ENCODE measurements around the gene NDRG4. TPM values are rescaled to one million over a fixed set of nuclear protein-coding genes. Genes with fewer than 3 reads are reported as not detected.

Gene NDRG4
- total and polyA plus RNA-seq, 2 donors (not counting 3 experiments of a cell fraction or from before 2014, with no cell fraction given): 35.8 to 74.3 TPM

- FAIRE-seq: no peak
- POLR2A ChIA-PET: no interaction called here
- H2AFZ ChIP-seq (ENCODE audit: low read depth, low read length): no peak overlapping the region
- H3K9me1 ChIP-seq (replicated peaks; ENCODE audit: control insufficient read depth, extremely low read depth, insufficient read depth, low read length): no peaks in the 10 kb centered on the region
- no peaks in the 10 kb centered on the region for H4K20me1 ChIP-seq (replicated peaks; ENCODE audit: control insufficient read depth, extremely low read depth, insufficient read depth, low read length)
- H3K4me1 ChIP-seq (ENCODE audit: control insufficient read depth, extremely low read depth, insufficient read depth, low read length): peaks cover 29% of the 10 kb centered on the region
- TF ChIP-seq JUN (IDR thresholded peaks at IDR 0.05; ENCODE audit: borderline replicate concordance, insufficient read depth, insufficient read length, low read depth): no peak
- no peak for TF ChIP-seq MAX (IDR thresholded peaks at IDR 0.05; ENCODE audit: insufficient read depth, insufficient read length)
- TF ChIP-seq POLR2AphosphoS5 (IDR thresholded peaks at IDR 0.05; ENCODE audit: insufficient read depth, low read depth, low read length): no peak
- no peak for TF ChIP-seq FOS (IDR thresholded peaks at IDR 0.05; ENCODE audit: borderline replicate concordance, insufficient read depth, low read length)
- no peak for TF ChIP-seq POLR2A (IDR thresholded peaks at IDR 0.05; ENCODE audit: low read depth, low read length)
- no peak for TF ChIP-seq EZH2 (IDR thresholded peaks at IDR 0.05; ENCODE audit: borderline replicate concordance, low read depth, low read length, severe bottlenecking)
- no peak for TF ChIP-seq CTCF (IDR thresholded peaks at IDR 0.05; ENCODE audit: extremely low read depth in 1 of 2, insufficient read depth in 1 of 2, low read depth in 1 of 2, low read length in 2 of 2)
- no peak for TF ChIP-seq GATA2 (IDR thresholded peaks at IDR 0.05; ENCODE audit: insufficient read depth, insufficient read length, low read depth, low read length)
- TF ChIP-seq MYC (IDR thresholded peaks at IDR 0.05; ENCODE audit: low read depth, low read length): no peak
- no peak overlapping the region for H3K9ac ChIP-seq (replicated peaks; ENCODE audit: extremely low read depth, insufficient read depth, low read length)
- H3K9me3 ChIP-seq (replicated peaks; ENCODE audit: control insufficient read depth, insufficient read depth, low read length): no peaks in the 10 kb centered on the region
- no peak overlapping the region for H3K27ac ChIP-seq (ENCODE audit: insufficient read depth, low read depth, low read length)
- no peak overlapping the region for H3K4me3 ChIP-seq (replicated peaks in 1 of 3; ENCODE audit: insufficient read depth in 1 of 3, low read depth in 1 of 3, low read length in 3 of 3)
- no peaks in the 10 kb centered on the region for H3K27me3 ChIP-seq (ENCODE audit: control insufficient read depth in 2 of 2, insufficient read depth in 2 of 2, low read length in 2 of 2)
- H3K4me2 ChIP-seq (ENCODE audit: insufficient read depth, low read length): no peak overlapping the region
- intact Hi-C loops (cut with micrococcal nuclease) (no loop called here), dilution Hi-C loops (cut with MboI; ENCODE audit: extremely low pct_ligation_motif_present, low sequenced_read_pairs) (no loop called here)
- no peaks in the 10 kb centered on the region for H3K79me2 ChIP-seq (ENCODE audit: control insufficient read depth, insufficient read depth, low read length)
- H3K36me3 ChIP-seq (ENCODE audit: control insufficient read depth in 2 of 2, extremely low read depth in 1 of 2, insufficient read depth in 2 of 2, low read length in 2 of 2): no peaks in the 10 kb centered on the region
- CTCF ChIA-PET: no interaction called here
- DNase-seq (ENCODE audit: low read depth, low spot score): no peak
- no TSS peak for BruUV-seq (replicated peaks)
These were observed 48.7 kb upstream of the NDRG4 start for GRCh38 chr16:58451265-58451689.

Data from endothelial cell of umbilical vein (primary cell).